K562 (cell line): ENCODE data around the gene DDX20. TPM values are rescaled to one million over a fixed set of nuclear protein-coding genes. Genes with fewer than 3 reads are reported as not detected.

Experiments
- ARNT ChIP-seq, 2 experiments: fragments of 450-650 bp; IDR thresholded peaks; 2 replicates each; pipeline ENCODE4 v1.6.1; 2016; ENCODE audit warnings: mild to moderate bottlenecking in 1 of 2
- DPF2 ChIP-seq: fragments of 450-650 bp; IDR thresholded peaks from 2 replicates; pipeline ENCODE4 v1.6.1; 2016
- MGA ChIP-seq: fragments of 450-650 bp; IDR thresholded peaks from 2 replicates; pipeline ENCODE4 v1.6.1; 2016; ENCODE audit warnings: mild to moderate bottlenecking, moderate library complexity
- MYNN ChIP-seq, 2 experiments: sonication (generic); formaldehyde crosslinking in 1 of 2; IDR thresholded peaks; 2 replicates each; pipeline versions ENCODE4 v1.5.0 to v1.6.1; 2016 to 2020; ENCODE audit warnings: antibody characterized with exemption in 1 of 2, missing genetic modification reagents in 1 of 2
- NCOA1 ChIP-seq: fragments of 450-650 bp; IDR thresholded peaks from 2 replicates; pipeline ENCODE4 v1.6.1; 2016; ENCODE audit warnings: low read depth
- ZNF766 ChIP-seq: fragments of 200-800 bp; sonication (Bioruptor generic); conservative IDR thresholded peaks from 2 replicates; pipeline ENCODE4 v1.6.1; 2016; ENCODE audit warnings: missing genetic modification characterization, missing compliant biosample characterization
- polyA plus RNA-seq, 8 experiments: library from polyadenylated mRNA; depleted of rRNA in 4 of 8; stranded (reverse) in 5 of 8; unstranded in 3 of 8; fragments of >200 nt; fragmentation: Nextera tagmentation in 2 of 8; fragmentation: Illumina TruSeq in 1 of 8; extraction: Ambion mirVana in 2 of 8; extraction: Trizol in 1 of 8; gene quantifications; 2 replicates each; pipeline versions ENCODE4 v1.2.1 to v1.2.3, GENCODE V29; 2011 to 2014; ENCODE audit warnings: inconsistent platforms in 1 of 8, missing spikeins in 1 of 8
- total RNA-seq, 7 experiments: library from RNA; depleted of rRNA in 6 of 7; stranded (reverse); fragments of >200 nt in 6 of 7; fragmentation: Illumina TruSeq in 2 of 7; extraction: Trizol in 2 of 7; gene quantifications; 2 replicates each; pipeline versions ENCODE4 v1.2.1 to v1.2.3, GENCODE V29; 2011 to 2021; ENCODE audit warnings: low replicate concordance in 1 of 7

Gene DDX20
- total and polyA plus RNA-seq, 9 of the 15 experiments (the other 6 are each of a cell fraction or from before 2014, with no cell fraction given) = 8.3 to 33.4 (median 24.5) TPM

- TF ChIP-seq MGA (peak; percentile 46; the same call in 1 of the 2 replicates), ARNT (IDR thresholded peaks at IDR 0.05) (no peak), ZNF766 (no peak), NCOA1 (no peak), MYNN (IDR thresholded peaks at IDR 0.05) (no peak), MYNN (CRISPR knock-in tag; IDR thresholded peaks at IDR 0.05) (no peak), DPF2 (no peak)
- TF ChIP-seq, all 486 proteins: peak for 8
Observed at GRCh38 chr1:111756124-111756513, 418 bp downstream of the DDX20 start (continued).
